ENCODE results near the gene ZFP92.

Gene ZFP92

DNA sequence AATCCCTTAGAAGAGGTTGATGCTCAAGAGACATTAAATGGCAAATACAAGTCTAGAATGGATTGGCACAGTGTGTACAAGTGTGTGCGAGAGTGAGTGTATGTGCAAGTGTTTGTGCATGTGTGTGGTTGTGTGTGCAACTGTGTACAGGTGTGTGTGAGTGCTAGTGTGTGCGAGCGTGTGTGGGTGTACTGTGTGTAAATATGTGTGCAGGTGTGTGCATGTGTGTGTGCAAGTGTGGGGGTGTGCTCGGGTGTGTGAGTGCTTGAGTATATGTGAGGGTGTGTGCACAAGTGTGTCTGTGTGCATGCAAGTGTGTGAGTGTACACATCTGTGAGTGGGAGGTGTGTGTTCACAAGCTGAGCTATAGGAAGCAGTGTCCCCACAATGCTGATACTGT, 28.7 kb downstream of the ZFP92 start:
- no peak for DNase-seq (ENCODE audit: low read depth in 2 of 2)

- DNase-seq (ENCODE audit: low read depth in 2 of 2), result no peak
Observed at GRCh38 chrX:153440556-153441135, 29.4 kb downstream of the ZFP92 start.

DNA sequence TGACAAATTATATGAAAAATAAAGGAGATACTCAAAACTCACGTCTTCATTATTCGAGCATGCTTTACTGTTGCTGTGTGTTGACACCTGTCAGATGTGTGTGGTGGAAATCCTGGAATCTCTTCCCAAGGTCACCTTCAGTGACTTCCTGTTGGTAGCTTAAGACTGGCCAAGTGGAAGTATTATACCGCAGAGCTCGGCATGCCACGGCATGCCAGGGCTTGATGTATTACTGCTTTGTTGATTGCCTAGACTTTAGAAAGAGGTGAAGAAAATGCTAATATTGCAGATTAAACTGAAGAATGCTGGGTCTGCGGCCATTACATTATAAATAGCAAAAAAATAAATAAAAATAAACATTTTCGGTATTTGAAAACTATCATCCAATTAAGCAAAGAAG, 30.0 kb downstream of the ZFP92 start:
- DNase-seq (ENCODE audit: low read depth in 2 of 2), result no peak

DNA sequence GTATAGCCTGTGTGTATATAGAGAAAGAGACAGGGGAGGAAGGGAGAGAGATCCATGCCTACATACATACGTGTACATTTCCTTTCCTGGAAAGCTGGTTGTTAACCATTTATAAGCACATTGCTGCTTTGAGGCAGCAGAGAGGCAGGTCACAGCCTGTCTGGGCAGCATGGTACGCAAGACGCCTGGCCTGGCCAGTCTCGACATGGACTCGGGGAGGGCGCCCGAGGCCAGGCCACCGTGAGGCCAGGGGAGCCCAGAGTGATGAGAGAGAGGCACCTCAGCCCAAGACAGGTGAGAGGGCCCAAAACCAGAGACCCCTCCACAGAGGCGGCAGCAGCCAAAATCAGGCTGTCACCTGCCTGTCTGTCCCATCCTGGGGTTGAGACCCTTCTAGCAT, 30.7 kb downstream of the ZFP92 start:
- DNase-seq (ENCODE audit: low read depth in 2 of 2), result no peak

DNA sequence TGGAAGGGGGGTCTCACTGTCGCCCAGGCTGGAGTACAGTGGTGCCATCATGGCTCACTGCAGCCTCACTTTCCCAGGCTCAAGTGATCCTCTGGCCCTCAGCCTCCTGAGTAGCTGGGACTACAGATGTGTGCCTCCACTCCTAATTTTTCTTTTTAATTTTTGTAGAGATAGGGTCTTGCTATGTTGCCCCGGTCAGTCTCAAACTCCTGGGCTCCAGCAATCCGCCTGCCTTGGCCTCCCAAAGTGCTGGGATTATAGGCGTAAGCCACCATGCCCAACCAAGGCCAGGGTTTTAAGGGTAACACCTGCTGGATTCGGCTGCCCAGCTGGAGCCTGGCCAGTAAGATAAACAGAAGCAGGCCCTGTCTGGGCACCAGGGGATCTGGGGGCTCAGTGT, 31.2 kb downstream of the ZFP92 start:
- no peak for DNase-seq (ENCODE audit: low read depth in 2 of 2)

DNA sequence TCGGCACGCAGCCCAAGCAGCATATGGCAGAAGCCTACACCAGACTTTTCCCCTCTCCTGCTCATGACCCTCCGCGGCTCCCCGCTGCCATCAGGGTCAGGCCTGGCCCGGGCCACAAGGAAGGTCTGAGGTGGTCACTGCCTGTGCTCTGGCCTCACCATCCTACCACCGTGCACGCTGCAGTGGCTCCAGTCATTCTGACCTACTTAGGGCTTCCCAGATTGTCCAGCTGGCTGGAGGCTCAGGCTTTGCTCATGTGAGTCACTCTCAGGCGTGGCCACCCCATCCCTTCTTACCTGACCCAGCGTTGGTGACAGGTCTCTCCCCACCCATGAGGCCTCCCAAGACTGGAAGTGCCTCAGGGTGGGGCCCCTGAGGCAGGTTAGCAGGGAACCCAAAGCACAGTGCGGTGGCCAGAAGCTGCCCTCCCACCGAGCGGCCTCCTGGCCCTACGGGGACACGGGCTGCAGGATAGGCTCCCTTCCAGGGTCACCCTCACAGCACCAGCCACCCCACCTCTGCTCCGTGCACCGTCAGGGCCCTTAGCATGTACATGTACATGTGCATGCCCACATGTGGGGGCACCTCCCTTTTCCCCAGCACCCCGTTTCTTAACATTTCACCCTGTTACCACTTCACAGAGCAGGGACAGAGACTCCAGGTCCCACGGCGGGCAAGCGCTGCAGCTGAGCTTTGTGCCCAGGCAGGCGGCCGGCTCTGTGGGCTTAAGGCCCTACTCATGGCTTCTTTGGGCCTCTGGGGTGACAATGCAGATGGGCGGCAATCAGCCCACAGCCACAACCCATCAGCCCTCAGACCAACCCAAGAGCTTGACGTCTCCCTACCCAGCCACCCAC, 32.4 kb downstream of the ZFP92 start:
- no peak for DNase-seq (ENCODE audit: low read depth in 2 of 2)

DNA sequence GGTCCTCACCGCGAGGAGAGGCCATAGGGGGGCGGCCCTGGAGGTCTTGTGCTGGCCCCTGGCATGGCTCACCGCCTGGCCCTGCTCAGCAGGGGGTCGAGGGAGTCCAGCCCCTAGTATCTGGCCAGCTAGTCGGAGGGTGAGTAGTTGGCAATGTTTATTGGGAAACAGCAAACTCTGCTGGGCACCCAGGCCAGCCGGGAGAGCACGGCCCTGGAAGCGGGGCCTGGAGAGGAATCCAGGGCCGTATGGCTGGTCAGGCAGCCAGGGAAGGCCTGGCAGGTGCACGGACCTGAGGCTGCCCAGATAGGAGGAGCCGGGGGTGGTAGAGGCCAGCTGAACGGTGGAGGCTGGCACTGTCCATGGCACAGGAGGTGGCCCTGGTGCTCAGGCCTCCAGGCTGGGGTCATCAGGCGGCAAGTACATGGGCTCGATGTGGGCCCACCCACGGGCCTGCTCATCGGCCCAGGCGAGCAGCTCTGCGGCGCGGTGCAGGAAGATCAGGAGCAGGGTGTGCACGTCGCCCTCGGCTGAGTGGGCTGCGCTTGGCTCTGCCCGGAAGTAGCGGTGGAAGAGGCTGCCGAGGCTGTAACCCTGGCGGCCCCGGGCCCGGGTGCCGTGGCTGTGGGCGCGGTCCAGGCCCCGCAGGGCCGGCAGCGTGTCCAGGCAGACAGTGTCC, 33.2 kb downstream of the ZFP92 start:
- no peak for DNase-seq (ENCODE audit: low read depth in 2 of 2)

GRCh38 chrX:153445106-153445855, 34.0 kb downstream of the ZFP92 start:
- no peak for DNase-seq (ENCODE audit: low read depth in 2 of 2)

DNA sequence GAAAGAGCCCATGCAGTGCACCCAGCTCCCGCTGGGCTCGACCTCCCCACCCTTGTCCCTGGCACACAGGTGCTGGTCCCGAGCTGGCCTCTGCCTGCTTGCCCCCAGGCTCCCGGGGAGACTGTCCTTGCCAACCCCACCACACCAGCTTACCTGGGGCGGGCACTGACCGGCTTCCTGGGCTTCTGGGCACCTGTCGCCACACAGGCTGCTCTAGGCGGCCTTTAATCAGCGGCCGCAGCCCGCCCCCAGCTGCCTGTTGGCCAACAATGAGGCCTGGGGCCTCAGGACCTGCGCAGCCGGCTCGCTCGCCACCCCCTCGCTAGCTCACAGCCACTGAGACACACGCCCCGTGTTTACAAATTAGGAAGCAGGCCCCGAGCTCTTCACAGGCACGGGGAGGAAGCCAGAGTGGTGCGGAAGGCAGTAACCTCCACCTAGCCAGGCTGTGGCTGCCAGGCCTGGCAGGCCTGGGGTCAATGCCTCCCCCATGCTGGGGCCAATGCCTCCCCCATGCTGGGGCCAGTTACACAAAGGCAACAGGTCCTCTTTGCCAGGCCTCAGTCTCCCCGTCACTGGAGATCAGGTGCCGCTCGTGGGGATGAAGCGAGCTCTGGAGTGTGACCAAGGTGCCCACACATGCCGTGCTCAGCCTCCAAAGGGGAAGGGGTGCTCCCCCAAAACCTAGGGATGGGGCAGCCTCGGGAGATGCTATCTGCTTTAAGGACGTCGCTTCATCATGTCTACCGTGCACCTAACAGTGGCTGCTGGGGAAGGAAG, 34.8 kb downstream of the ZFP92 start, which contains the start of gene TREX2:
Gene TREX2, minus strand, starts transcription at position 201 of the 780 bp plus-strand sequence. CDS start 626 bp downstream, outside the sequence.
- DNase-seq (ENCODE audit: low read depth in 2 of 2), result no peak

DNA sequence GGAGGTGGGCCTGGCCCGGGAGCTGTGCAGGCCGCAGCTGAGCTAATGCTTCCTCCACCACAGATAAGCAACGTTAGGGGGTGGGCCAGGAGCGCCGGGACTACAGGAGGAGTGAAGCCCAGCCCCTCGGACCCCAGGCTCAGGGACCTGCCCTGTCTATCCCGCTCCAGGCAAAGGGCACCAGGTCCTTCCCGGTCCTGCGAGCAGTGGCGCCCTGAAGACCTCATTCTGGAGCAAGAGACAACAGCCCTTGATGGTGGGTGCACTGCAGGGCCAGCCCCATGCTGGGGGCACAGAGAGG, 35.3 kb downstream of the ZFP92 start:
- no peak for DNase-seq (ENCODE audit: low read depth in 2 of 2)

DNA sequence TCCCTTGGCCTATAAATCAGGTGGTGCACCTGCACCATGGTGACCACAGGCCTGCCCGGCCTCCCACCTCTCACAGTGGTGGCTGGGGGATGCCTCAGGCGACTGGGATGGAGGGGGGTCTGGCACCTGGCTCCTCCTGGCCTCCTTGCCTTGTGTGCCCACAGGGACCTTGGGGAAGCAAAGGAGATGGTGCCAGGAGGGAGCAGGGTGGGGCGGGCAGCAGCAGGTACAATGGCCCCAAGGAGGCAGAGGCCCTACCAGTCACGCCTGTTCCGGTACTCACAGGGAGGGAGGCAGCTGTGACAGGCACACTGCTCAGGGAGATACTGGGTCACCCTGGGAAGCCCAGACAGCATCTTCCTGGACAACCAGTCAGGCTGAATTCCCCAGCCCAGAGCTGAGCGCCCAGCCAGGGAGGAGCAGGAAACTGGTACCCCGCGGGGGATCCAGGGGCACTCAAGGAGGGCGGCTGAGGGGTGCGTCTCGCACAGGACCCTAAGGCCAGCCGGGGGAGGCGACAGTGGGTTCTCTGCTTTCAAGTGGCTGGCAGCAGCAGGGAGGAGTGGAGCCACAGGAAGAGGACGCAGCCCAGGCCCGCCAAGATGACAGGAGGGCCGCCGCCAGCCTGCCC, 35.8 kb downstream of the ZFP92 start:
- no peak for DNase-seq (ENCODE audit: low read depth in 2 of 2)

- no peak for DNase-seq (ENCODE audit: low read depth in 2 of 2)
Observed at GRCh38 chrX:153447581-153447960, 36.3 kb downstream of the ZFP92 start.

GRCh38 chrX:153448556-153449367, 37.5 kb downstream of the ZFP92 start:
- no peak for DNase-seq (ENCODE audit: low read depth in 2 of 2)

DNA sequence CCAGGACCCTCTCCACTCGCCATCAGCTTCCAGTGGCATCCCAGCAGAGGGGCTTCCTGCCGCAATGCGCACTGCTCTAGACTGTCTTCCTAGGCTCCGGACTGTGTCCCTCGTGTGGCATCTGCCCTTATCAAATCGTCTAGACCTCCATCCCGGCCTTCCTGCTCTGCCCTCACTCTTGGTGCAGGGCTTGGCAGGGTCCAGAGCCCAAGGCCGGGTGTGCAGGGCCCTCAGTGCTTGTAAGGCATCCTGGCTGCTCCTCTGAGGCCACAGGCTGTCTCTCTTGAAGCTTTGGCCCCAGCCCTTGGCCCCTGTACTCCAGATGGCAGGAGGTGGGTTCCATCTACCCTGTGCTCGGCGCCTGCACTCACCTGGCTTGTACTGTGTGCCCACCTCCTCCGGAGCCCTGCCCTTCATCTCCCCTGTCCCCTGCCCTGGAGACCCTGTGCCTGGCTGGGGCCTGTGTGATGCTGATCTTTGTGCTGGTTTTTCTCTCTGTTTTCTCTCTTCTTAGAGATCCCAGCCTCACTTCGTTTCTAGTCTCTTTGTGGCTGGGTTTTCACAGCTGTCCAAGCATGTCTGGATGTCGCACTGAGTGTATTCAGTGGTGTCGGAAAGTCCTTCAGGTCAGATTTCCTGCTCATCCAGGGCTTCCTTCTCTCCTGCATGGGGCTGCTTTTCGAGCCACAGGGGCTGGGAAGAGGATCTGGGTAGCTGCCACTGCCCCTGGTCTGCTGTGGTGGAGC, 38.3 kb downstream of the ZFP92 start:
- DNase-seq (ENCODE audit: low read depth in 2 of 2), result no peak

DNA sequence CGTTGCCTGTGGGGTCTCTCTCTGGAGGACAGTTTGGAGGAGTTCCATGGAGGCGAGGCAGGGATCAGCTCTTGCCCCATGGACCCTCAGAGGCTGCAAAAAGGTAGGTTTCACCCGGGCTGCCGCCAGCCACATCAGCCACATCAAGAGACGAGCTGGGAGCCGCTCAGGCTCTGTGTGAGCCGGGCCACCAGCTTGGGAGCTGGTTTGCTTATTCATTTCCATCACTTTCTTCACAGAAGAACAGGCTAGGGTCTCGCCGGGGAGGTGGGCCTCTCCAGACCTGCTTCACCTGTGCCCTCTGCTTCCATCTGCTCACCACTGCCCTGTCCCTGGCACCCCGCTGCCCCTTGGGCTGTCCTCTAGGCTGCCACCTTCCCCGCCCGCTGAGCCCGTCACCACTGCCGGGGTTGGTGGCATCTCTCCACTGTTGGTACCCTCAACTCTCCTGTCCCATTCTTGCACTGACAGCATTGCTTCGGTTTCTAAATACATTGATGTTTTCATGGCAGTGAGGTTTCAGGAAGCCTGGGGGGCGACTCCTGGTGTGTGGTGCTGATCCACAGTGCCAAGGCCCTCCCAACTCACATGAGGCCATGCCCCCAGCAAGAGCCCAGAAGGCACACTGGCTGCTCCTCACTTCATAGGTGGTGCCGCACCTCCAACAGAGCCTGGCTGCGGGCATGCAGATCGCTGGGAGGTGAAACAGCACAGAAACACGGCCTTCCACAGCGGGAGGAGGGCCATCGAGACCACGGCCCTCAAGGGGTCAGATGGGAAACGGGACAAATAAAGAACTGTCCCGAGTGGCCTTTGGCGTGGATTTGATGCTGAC, 39.1 kb downstream of the ZFP92 start:
- no peak for DNase-seq (ENCODE audit: low read depth in 2 of 2)

GRCh38 chrX:153450949-153451277, 39.6 kb downstream of the ZFP92 start:
- DNase-seq (ENCODE audit: low read depth in 2 of 2), result no peak

DNA sequence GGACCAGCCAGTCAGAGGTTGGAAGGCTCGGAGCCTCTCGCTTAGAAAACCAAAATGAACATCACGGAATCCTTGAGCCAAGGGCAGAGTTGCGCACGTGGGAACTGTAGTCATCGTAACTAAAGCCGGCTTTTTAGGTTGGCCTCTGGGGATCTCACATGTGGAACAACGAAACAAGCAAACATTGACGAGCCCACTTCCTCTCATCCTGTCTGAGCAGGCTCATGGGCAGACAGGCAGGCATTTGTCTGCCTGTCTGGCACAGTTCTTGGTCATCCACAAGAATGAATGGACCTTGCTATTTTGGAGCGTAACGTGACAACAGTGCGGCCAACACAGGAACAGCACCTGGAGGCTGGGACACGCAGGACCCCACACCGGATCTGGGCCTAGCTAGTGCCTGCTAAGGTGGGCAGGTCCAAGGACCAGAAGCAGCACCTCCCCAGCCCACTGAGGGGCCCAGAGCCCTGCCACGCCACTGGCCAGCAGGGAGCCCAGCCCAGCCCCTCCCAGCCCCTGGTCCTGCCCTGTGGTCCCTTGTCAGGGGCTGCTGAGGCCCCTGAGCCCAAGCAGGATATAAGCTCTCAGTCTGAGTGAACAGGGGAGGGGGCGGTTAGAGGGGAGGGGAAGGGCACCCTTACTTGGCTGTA, 43.8 kb downstream of the ZFP92 start:
- DNase-seq (ENCODE audit: low read depth in 2 of 2), result no peak

DNA sequence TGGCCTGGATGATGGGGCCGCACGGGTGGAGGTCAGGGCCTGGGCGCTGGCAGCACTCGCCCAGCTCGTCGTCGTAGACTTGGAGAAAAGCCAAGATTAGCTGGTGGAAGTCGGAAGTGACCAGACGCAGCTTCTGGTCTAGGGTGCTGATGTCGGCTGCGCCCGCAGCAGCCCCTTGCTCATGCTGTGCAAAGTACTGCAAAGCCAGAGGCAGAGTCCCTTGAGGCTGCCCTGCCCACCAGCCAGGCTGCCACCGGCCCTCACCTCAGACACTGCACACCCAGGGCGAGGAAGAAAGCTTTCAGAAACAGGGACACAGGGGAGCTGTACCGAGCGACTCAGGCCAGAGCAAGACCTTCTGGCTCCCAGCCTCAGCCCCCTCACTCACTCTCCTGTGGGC, 44.3 kb downstream of the ZFP92 start:
- DNase-seq (ENCODE audit: low read depth in 2 of 2), result no peak
